HG03064 (cell line): Measurements from ENCODE around the gene MOCOS.
A peak's percentile ranks its signal among the peaks of the same experiment; 100 is the strongest.
"Not testable (repeated sequence)": the region's sequence is repeated elsewhere in the genome, so short reads cannot be mapped to it uniquely, and the experiment has no call there.

ENCODE experiments used
- ATAC-seq: cut with Tn5 transposase; IDR thresholded peaks from one replicate; pipeline ENCODE4 v1.9.1; 2021; ENCODE audit warnings: low read depth; ENCODE audit not compliant: unreplicated experiment

Gene MOCOS, protein sequence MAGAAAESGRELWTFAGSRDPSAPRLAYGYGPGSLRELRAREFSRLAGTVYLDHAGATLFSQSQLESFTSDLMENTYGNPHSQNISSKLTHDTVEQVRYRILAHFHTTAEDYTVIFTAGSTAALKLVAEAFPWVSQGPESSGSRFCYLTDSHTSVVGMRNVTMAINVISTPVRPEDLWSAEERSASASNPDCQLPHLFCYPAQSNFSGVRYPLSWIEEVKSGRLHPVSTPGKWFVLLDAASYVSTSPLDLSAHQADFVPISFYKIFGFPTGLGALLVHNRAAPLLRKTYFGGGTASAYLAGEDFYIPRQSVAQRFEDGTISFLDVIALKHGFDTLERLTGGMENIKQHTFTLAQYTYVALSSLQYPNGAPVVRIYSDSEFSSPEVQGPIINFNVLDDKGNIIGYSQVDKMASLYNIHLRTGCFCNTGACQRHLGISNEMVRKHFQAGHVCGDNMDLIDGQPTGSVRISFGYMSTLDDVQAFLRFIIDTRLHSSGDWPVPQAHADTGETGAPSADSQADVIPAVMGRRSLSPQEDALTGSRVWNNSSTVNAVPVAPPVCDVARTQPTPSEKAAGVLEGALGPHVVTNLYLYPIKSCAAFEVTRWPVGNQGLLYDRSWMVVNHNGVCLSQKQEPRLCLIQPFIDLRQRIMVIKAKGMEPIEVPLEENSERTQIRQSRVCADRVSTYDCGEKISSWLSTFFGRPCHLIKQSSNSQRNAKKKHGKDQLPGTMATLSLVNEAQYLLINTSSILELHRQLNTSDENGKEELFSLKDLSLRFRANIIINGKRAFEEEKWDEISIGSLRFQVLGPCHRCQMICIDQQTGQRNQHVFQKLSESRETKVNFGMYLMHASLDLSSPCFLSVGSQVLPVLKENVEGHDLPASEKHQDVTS

DNA sequence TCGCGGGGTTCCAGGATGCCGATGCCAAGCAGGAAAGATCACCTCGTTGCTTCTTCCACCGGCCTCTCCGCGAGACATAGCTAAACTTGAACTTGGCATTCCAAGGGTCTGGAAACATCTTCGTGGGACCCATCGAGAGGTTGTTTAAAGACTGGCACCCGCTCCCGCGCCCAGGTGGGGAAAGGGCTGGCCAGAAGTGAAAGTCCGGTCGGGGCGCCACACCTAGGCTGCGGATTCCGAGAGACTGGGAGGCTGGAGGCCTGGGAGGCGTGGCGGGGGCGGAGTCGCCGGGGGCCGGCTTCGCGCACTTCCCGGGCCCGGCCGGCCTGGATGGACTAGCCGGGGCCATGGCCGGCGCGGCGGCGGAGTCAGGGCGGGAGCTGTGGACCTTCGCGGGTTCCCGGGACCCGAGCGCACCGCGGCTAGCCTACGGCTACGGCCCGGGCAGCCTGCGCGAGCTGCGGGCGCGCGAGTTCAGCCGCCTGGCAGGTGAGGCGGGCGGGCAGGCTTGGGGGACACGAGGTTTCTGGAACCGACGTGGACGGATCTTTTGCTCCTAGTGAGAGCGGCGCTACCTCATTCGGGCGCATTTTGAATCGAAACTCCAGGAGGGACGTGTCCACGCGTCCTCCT lies at the start of gene MOCOS:
MOCOS (plus strand) TSS at position 305 of the 633 bp plus-strand sequence; CDS start at position 348, 43 bp downstream.
- peak; percentile 84 for ATAC-seq

DNA sequence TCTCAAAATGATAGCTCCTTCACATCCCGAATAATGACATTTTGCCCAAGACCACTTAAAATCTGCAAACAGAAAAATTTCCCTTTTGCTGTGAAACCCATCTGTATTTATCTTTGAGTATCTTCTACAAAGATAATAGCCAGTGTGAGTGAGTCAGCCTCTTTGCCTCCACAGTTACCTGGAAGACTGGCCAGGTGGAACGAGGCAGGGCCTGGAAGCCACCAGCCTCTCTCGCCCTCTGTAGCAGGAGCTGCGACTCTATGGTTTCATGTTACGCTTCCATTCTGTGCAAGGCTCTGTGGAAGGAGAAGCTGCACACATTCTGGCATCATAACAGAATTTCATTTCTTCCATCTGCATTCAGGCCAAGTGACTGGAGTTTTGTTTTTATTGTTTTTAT lies 48.1 kb upstream of the MOCOS start:
- no peak for ATAC-seq

DNA sequence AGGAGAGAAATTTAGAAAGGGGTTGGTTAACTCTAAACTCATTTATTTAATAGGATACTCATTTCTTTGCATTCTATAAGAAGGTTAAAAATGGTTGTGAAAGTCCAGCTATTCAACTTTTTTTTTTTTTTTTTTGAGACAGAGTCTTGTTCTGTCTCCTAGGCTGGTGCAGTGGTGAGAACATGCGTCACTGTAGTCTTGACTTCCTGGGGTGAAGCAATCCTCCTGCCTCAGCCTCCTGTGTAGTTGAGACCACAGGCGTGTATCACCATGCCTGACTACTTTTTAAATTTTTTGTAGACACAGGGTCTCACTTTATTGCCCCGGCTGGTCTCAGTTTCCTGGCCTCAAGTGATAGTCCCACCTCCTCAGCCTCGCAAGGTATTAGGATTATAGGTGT lies 45.7 kb upstream of the MOCOS start:
- ATAC-seq = no peak

DNA sequence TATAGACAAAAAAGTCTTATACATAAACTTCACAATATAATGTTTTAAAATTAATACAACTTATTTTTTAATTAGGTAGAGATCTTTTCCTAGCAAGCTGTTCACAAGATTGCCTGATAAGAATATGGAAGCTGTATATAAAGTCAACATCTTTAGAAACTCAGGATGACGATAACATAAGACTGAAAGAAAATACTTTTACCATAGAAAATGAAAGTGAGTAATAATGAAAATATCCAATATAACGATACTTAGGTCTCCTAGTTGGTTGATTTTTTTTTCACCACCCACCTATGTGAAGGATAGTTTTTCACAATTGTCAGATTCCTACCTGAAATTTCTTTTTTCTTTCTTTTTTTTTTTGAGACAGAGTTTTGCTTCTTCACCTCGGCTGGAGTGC lies 44.5 kb upstream of the MOCOS start:
- no peak for ATAC-seq

DNA sequence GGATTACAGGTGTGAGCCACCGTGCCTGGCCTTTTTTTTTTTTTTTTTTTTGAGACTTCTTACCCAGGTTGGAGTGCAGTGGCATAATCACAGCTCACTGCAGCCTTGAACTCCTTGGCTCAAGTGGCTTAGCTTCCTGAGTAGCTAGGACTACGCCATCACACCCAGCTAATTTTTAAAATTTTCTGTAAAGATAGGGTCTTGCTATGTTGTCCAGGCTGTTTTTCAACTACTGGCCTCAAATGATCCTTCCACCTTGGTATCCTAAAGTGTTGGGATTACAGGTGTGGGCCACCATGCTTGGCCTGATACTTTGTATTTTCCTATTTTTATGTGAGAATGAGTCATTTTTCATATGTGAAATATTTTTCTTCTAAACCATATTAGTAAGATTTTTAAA lies 43.9 kb upstream of the MOCOS start:
- no peak for ATAC-seq

DNA sequence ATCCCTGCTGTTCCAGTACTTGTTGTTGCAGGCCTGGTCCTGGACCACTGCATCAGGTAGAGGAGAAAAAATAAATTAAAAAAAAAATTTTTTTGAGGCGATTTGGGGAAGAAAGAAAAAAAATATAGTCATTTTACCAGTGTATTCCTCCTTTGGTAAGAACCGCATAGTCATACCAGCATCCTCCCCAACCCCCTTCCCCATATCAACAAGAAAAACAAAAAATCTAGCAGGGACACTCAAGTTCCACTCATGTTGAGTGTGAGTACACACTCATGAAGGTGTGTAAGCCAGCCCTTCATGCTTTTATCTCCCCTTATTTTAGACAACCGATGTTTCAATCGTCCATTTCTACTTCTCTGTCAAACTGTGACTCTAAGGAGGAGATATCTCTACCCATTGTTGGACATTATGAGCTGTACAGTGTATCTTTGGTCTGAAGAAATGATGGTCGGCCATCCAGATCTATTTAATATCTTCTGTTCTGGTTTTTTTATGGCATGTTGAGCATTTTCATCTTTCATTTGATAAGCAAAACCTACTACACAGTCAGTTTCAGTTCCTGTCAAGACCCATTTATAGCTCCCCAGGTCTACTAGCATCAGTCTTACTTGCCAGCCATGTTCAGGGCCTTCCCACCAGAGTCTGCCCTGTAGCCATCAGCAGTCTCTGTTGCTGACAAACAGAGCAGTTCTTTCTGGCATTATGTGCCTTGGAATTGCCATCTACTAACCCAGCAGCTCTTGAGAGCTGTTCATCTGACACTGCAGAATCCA lies 37.6 kb upstream of the MOCOS start:
- peak; percentile 94 for ATAC-seq

DNA sequence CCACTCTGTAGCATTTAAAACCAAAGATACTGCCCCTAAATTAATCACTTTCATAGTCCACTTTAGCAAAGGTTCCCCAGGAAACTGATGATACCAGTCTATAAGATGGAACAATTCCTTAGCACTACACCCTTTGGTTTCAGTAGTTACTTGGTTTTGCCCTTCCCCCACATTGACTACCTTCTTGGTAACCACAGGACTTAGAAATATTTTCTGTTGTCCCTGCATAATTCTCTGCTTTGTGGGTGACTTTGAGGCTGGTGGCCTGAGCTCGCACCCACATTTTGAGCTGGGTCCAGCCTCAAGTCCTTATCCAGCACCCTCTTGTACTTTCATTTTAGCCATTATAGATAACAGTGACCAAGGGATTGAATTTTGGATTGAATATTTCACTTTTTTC lies 34.5 kb upstream of the MOCOS start:
- no peak for ATAC-seq

DNA sequence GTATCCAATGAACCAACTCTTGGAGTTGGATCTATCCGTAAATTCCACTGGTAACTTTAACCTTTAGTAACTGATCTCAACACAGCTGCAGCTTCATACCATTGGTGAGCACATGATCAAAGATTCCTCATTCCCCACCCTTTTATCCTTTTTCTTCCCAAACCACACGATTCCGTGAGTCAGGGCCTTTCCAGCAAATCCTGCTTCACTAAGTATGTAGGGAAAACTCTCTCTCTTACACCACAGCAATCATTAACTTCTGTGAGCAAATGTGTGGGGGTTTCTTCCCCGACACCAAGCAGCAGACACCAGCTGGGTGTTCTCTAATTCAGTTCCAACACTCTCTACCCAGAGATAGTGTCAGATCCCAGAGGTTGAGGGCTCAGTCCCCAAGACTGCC lies 34.1 kb upstream of the MOCOS start:
- no peak for ATAC-seq

DNA sequence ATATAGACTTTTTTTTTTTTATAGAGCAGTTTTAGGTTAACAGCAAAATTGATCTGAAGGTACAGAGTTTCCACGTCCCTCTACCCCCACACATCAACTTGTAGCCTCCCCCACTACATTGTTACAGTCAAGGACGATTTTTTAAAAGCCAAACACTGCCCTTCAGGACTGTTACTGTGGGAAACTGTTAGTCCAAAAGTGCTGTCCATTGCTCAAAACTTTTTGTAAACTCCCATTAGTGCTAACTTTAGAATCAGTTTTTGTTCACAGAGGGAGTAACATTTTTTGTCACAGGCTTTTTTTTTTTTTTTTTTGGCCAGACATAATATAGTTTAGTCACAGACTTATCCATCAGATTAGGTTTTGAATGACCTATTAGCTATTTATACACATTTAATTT lies 33.5 kb upstream of the MOCOS start:
- ATAC-seq = no peak

DNA sequence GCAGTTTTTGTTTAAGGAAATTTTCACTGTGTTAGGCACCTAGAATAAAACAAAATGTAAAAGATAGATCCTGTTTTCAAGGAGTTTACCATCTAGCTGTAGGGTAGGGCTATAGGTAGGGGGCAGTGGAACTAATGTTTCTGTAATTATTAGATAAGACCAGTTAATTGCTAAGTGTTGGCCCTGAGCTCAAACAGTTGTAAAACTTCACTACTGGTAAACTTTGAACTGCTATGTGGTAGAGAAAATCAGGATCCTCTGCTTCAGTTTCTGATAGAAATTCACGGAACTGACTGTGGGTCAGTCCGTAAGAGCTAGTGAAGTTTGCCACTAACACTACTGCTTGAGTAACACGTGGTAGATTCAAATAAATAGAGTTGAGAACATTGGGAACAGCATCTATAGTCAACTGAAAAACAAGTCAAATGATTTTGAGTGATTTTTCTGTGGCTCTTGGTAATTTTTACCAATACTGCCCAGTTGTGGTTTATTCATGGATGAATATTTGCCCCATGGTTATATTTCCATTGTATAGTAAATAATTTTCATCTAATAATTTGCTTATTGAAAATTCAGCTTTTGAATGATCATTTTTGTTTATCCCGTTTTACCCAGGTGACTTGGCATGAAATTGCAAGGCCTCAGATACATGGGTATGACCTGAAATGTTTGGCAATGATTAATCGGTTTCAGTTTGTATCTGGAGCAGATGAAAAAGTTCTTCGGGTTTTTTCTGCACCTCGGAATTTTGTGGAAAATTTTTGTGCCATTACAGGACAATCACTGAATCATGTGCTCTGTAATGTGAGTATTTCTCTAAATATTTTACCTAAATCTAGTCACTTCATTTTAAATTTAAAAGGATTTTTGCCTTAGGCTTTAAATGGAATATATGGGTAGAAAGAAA lies 31.2 kb upstream of the MOCOS start:
- no peak for ATAC-seq

DNA sequence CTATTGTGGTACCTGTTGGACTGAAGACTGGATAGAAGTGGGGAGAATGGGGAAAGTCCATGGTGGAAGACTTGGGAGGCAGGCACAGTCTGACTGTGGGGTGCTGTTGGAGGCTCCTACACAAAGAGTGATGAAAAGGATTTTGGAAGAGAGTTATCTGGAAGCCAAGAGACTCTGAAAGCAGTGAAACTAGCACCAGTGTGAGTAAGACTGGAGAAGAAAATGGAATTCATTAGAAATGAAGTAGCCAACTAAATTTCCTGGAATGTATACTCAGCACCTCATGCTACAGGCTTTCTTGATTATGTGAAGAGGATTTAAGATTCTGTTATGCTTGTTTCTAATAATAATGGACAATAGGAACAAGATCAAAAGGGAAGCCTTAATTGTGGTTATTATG lies 29.9 kb upstream of the MOCOS start:
- no peak for ATAC-seq

DNA sequence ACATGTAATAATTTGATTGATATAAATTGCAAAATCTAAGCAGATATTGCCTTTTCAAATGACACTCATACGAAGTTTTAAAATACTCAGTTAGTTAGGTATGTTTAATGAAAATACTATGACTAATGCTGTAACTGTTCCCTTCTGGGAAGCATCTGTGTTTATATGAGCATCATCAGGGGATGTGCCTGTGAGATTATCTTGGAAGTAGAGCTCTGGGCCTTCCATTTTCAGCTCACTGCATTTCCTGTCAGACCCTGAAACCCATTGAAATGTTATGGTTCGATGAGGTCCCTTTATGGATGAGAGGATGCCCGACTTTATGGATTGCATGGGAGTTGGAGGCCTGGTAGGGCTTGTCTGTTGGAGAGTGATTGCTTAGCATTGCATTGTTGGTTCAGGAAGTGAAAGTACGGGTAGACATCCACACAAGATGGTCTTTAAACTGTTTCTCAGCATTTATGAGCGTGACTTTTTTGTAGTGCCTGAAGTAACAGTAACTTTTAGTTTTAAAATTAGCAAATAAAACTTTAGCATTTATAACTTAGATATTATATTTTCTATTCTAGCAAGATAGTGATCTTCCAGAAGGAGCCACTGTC lies 28.9 kb upstream of the MOCOS start:
- no peak for ATAC-seq

DNA sequence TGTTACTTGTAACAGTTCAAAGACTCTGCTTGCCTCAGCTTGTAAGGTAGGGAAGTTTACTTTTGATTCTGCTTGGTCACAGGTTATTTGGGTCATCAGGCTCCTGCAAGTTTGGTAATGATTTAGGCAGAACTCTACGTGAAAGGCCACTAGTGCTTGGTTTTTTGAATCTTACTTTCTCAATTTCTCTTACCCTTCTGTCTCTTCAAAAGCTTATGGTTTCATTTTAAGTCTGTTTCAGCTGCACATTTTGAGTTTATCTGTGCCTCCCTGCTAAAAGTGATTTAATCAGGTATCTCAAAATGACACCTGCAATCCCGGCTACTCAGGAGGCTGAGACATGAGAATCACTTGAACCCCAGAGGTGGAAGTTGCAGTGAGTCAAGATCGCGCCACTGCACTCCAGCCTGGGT lies 26.3 kb upstream of the MOCOS start:
- no peak for ATAC-seq

DNA sequence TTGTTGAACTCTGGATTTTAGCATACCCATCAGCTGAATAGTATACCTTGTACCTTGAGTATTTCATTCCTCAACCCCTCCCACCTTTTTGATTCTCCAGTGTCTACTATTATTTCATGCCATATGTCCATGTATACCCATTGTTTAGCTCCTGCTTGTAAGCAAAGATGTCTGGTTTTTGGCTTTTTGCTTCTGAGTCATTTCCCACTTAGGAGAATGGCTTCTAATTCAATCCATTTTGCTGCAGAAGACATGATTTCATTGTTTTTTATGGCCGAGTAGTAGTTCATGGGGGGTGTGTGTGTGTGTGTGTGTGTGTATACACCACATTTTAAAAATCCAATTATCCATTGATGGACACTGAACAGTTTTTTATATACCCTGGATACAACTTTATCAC lies 24.3 kb upstream of the MOCOS start:
- no peak for ATAC-seq

DNA sequence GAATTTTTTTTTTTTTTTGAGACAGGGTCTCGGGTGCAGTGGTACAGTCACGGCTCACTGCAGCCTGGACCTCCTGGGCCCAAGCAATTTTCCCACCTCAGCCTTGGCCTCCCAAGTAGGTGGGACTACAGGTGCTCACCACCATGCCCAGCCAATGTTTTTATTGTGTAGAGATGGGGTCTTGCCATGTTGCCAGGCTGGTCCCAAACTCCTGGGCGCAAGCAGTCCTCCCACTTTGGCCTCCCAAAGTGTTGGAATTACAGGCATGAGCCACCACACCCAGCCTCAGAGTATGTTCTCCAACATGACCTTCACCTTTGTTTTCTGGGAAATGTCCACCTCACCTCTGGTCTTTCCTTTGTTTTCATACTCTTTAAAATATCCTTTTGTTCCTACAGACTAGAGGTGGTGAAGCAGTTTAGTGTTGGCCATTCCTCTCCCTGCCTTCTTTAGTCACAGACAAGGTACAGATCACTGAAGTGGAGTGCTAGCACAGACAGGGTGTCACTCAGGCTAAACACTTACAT lies 19.5 kb upstream of the MOCOS start:
- ATAC-seq = no peak

DNA sequence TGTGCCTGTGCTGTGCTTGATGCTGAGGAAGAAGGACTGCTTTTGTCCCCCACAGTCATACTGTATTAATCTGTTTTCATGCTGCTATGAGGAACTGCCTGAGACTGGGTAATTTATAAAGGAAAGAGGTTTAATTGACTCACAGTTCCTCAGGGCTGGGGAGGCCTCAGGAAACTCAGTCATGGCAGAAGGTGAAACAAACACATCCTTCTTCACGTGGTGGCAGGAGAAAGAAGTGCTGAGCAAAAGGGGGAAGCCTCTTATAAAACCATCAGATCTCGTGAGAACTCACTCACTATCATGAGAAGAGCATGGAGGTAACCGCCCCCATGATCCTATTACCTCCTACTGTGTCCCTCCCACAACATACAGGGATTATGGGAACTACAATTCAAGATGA lies 19.0 kb upstream of the MOCOS start:
- ATAC-seq = not testable (repeated sequence)

DNA sequence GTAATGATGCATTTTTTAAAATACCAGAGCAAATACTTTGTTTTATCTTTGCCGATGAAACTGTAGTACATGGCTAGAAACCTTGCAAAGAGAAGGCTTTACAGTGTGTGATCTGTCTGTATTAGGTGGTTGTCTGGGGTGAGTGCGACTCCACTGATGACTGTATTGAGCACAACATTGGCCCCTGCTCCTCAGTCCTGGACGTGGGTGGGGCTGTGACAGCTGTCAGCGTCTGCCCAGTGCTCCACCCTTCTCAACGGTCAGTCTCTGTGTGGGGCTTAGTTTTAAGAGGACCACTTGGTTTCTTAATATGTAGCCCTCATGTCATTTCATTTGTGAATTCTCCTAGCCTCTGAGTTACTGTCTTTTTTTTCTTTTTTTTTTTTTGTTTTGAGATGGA lies 17.4 kb upstream of the MOCOS start:
- ATAC-seq = no peak

DNA sequence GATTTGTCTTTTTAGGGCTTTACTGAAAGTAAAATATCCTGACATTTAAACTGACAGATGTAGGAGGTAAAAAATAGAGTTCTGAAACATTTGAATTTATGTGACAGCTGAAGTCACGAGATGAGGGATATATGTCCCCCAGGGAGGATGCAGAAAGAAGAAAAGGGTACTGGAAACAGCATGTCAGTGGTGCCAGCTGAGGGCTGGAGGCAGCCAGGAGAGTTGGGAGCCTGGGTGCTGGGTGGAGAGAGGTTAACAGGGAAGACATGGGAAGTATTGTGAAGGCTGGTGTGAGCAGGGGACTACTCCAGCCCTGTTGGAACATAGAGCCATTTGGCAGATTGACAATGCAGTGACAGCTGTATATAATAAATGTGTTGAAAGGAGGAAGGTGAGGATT lies 11.8 kb upstream of the MOCOS start:
- no peak for ATAC-seq

DNA sequence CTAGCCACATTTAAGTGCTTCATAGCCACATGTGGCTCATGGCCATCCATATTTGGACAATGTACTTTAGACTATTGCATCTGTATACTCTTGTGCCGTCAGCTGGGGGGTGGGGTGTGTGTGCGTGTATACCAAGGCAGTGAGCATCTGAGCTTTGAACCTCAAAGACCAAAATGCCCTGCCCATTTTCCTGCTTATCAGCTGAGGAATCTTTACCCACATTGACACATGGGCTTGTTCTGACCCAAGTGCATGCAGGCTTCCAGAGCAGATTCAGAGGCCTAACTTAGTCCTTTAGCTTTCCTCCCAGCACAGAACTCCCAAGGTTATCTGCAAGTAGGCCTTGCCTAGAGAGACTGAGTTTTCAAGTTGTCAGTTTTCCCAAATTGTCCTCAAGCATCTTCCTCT lies 11.1 kb upstream of the MOCOS start:
- ATAC-seq = no peak
